ENCODE measurements around the gene CAPN15.
A peak's percentile ranks its signal among the peaks of the same experiment; 100 is the strongest.

The CAPN15 gene

GRCh38 chr16:525520-526180 lies 1.9 kb upstream of the CAPN15 start:
- Histone ChIP-seq H3K9ac (ENCODE audit: low read depth in 1 of 2, low read length in 2 of 2) (peak overlapping the region; percentile 15 to 83), H3K36me3 (ENCODE audit: control insufficient read depth in 2 of 2, insufficient read depth in 2 of 2, low read length in 2 of 2) (peaks cover 0 to 9% of the 10 kb centered on the region in 2 donors), H3K4me3 (ENCODE audit: low read length in 2 of 2) (peak overlapping the region; percentile 70 to 86), H3K9me3 (ENCODE audit: control insufficient read depth in 2 of 2, low read length in 2 of 2) (no peaks in the 10 kb centered on the region), H3K27ac (ENCODE audit: low read depth in 2 of 2, low read length in 2 of 2) (peak overlapping the region; percentile 29 to 48), H3K4me1 (ENCODE audit: control insufficient read depth in 2 of 2, insufficient read depth in 2 of 2, low read length in 2 of 2) (peaks cover 42 to 51% of the 10 kb centered on the region in 2 donors), H3K27me3 (ENCODE audit: control insufficient read depth in 2 of 2, insufficient read depth in 2 of 2, low read length in 2 of 2) (no peaks in the 10 kb centered on the region)

GRCh38 chr16:526181-527014 lies 1.1 kb upstream of the CAPN15 start:
- Histone ChIP-seq H3K27ac (ENCODE audit: low read depth in 2 of 2, low read length in 2 of 2) (peak overlapping the region; percentile 95 to 96), H3K9ac (ENCODE audit: low read depth in 1 of 2, low read length in 2 of 2) (peak overlapping the region; percentile 83 to 84), H3K36me3 (ENCODE audit: control insufficient read depth in 2 of 2, insufficient read depth in 2 of 2, low read length in 2 of 2) (peaks cover 0 to 8% of the 10 kb centered on the region in 2 donors), H3K4me3 (ENCODE audit: low read length in 2 of 2) (peak overlapping the region; percentile 70 to 86), H3K4me1 (ENCODE audit: control insufficient read depth in 2 of 2, insufficient read depth in 2 of 2, low read length in 2 of 2) (peaks cover 39 to 50% of the 10 kb centered on the region in 2 donors), H3K27me3 (ENCODE audit: control insufficient read depth in 2 of 2, insufficient read depth in 2 of 2, low read length in 2 of 2) (no peaks in the 10 kb centered on the region), H3K9me3 (ENCODE audit: control insufficient read depth in 2 of 2, low read length in 2 of 2) (no peaks in the 10 kb centered on the region)

- Histone ChIP-seq H3K36me3 (ENCODE audit: control insufficient read depth in 2 of 2, insufficient read depth in 2 of 2, low read length in 2 of 2) (peaks cover 0 to 8% of the 10 kb centered on the region in 2 donors), H3K4me3 (ENCODE audit: low read length in 2 of 2) (peak overlapping the region; percentile 84 to 87), H3K9ac (ENCODE audit: low read depth in 1 of 2, low read length in 2 of 2) (peak overlapping the region; percentile 90 to 94), H3K4me1 (ENCODE audit: control insufficient read depth in 2 of 2, insufficient read depth in 2 of 2, low read length in 2 of 2) (peaks cover 38 to 49% of the 10 kb centered on the region in 2 donors), H3K9me3 (ENCODE audit: control insufficient read depth in 2 of 2, low read length in 2 of 2) (no peaks in the 10 kb centered on the region), H3K27ac (ENCODE audit: low read depth in 2 of 2, low read length in 2 of 2) (peak overlapping the region; percentile 97 to 98), H3K27me3 (ENCODE audit: control insufficient read depth in 2 of 2, insufficient read depth in 2 of 2, low read length in 2 of 2) (no peaks in the 10 kb centered on the region)
Measured at GRCh38 chr16:528111-529011, 849 bp downstream of the CAPN15 start.

- Histone ChIP-seq H3K4me1 (ENCODE audit: control insufficient read depth in 2 of 2, insufficient read depth in 2 of 2, low read length in 2 of 2) (peaks cover 39 to 55% of the 10 kb centered on the region in 2 donors), H3K36me3 (ENCODE audit: control insufficient read depth in 2 of 2, insufficient read depth in 2 of 2, low read length in 2 of 2) (peaks cover 0 to 8% of the 10 kb centered on the region in 2 donors), H3K9me3 (ENCODE audit: control insufficient read depth in 2 of 2, low read length in 2 of 2) (no peaks in the 10 kb centered on the region), H3K27me3 (ENCODE audit: control insufficient read depth in 2 of 2, insufficient read depth in 2 of 2, low read length in 2 of 2) (no peaks in the 10 kb centered on the region), H3K4me3 (ENCODE audit: low read length in 2 of 2) (peak overlapping the region; percentile 84 to 87), H3K27ac (ENCODE audit: low read depth in 2 of 2, low read length in 2 of 2) (peak overlapping the region; percentile 97 to 98), H3K9ac (ENCODE audit: low read depth in 1 of 2, low read length in 2 of 2) (peak overlapping the region; percentile 90 to 94)
Measured at GRCh38 chr16:529012-529575, 1.6 kb downstream of the CAPN15 start.

GRCh38 chr16:530111-530817 lies 2.8 kb downstream of the CAPN15 start:
- peaks cover 0 to 5% of the 10 kb centered on the region in 2 donors for H3K36me3 ChIP-seq (ENCODE audit: control insufficient read depth in 2 of 2, insufficient read depth in 2 of 2, low read length in 2 of 2)
- peak overlapping the region; percentile 90 to 94 for H3K9ac ChIP-seq (ENCODE audit: low read depth in 1 of 2, low read length in 2 of 2)
- H3K9me3 ChIP-seq (ENCODE audit: control insufficient read depth in 2 of 2, low read length in 2 of 2): no peaks in the 10 kb centered on the region
- H3K4me1 ChIP-seq (ENCODE audit: control insufficient read depth in 2 of 2, insufficient read depth in 2 of 2, low read length in 2 of 2): peaks cover 47 to 61% of the 10 kb centered on the region in 2 donors
- peak overlapping the region; percentile 97 to 98 for H3K27ac ChIP-seq (ENCODE audit: low read depth in 2 of 2, low read length in 2 of 2)
- peak overlapping the region; percentile 84 to 87 for H3K4me3 ChIP-seq (ENCODE audit: low read length in 2 of 2)
- H3K27me3 ChIP-seq (ENCODE audit: control insufficient read depth in 2 of 2, insufficient read depth in 2 of 2, low read length in 2 of 2): no peaks in the 10 kb centered on the region

- Histone ChIP-seq H3K27ac (ENCODE audit: low read depth in 2 of 2, low read length in 2 of 2) (no peak overlapping the region), H3K36me3 (ENCODE audit: control insufficient read depth in 2 of 2, insufficient read depth in 2 of 2, low read length in 2 of 2) (peaks cover 0 to 4% of the 10 kb centered on the region in 2 donors), H3K9me3 (ENCODE audit: control insufficient read depth in 2 of 2, low read length in 2 of 2) (no peaks in the 10 kb centered on the region), H3K9ac (ENCODE audit: low read depth in 1 of 2, low read length in 2 of 2) (no peak overlapping the region), H3K4me3 (ENCODE audit: low read length in 2 of 2) (no peak overlapping the region), H3K4me1 (ENCODE audit: control insufficient read depth in 2 of 2, insufficient read depth in 2 of 2, low read length in 2 of 2) (peaks cover 39 to 57% of the 10 kb centered on the region in 2 donors), H3K27me3 (ENCODE audit: control insufficient read depth in 2 of 2, insufficient read depth in 2 of 2, low read length in 2 of 2) (no peaks in the 10 kb centered on the region)
Measured at GRCh38 chr16:531494-532125, 4.1 kb downstream of the CAPN15 start.

GRCh38 chr16:533391-534123 lies 6.0 kb downstream of the CAPN15 start:
- H3K9me3 ChIP-seq (ENCODE audit: control insufficient read depth in 2 of 2, low read length in 2 of 2): no peaks in the 10 kb centered on the region
- H3K36me3 ChIP-seq (ENCODE audit: control insufficient read depth in 2 of 2, insufficient read depth in 2 of 2, low read length in 2 of 2): peaks cover 7 to 18% of the 10 kb centered on the region in 2 donors
- H3K27ac ChIP-seq (ENCODE audit: low read depth in 2 of 2, low read length in 2 of 2): peak overlapping the region; percentile 92 to 95
- peak overlapping the region; percentile 68 to 80 for H3K9ac ChIP-seq (ENCODE audit: low read depth in 1 of 2, low read length in 2 of 2)
- H3K4me3 ChIP-seq (ENCODE audit: low read length in 2 of 2): peak overlapping the region; percentile 52 to 58
- no peaks in the 10 kb centered on the region for H3K27me3 ChIP-seq (ENCODE audit: control insufficient read depth in 2 of 2, insufficient read depth in 2 of 2, low read length in 2 of 2)
- peaks cover 37 to 54% of the 10 kb centered on the region in 2 donors for H3K4me1 ChIP-seq (ENCODE audit: control insufficient read depth in 2 of 2, insufficient read depth in 2 of 2, low read length in 2 of 2)

GRCh38 chr16:534135-534534 lies 6.6 kb downstream of the CAPN15 start:
- Histone ChIP-seq H3K9me3 (ENCODE audit: control insufficient read depth in 2 of 2, low read length in 2 of 2) (no peaks in the 10 kb centered on the region), H3K27me3 (ENCODE audit: control insufficient read depth in 2 of 2, insufficient read depth in 2 of 2, low read length in 2 of 2) (no peaks in the 10 kb centered on the region), H3K9ac (ENCODE audit: low read depth in 1 of 2, low read length in 2 of 2) (peak overlapping the region; percentile 60 to 80), H3K4me1 (ENCODE audit: control insufficient read depth in 2 of 2, insufficient read depth in 2 of 2, low read length in 2 of 2) (peaks cover 33 to 49% of the 10 kb centered on the region in 2 donors), H3K4me3 (ENCODE audit: low read length in 2 of 2) (peak overlapping the region; percentile 58 to 62), H3K36me3 (ENCODE audit: control insufficient read depth in 2 of 2, insufficient read depth in 2 of 2, low read length in 2 of 2) (peaks cover 7 to 20% of the 10 kb centered on the region in 2 donors), H3K27ac (ENCODE audit: low read depth in 2 of 2, low read length in 2 of 2) (peak overlapping the region; percentile 92 to 95)

All from mucosa of rectum (tissue), 2 donors.